BLaER1 treated with 17β-estradiol and CSF1 and Interleukin-3, amounts not matched to agents 10 nM and 100 nM (cell line): Measurements from ENCODE around the gene NTRK3.

ENCODE experiments used
- H3K27ac ChIP-seq, 11 experiments: shearing (Covaris generic); formaldehyde crosslinking; 2 replicates each; pipeline ENCODE4 v1.8.1; 2022
- H3K27me3 ChIP-seq, 11 experiments: shearing (Covaris generic); formaldehyde crosslinking; 2 replicates each; pipeline ENCODE4 v1.8.1; 2022
- H3K36me3 ChIP-seq, 11 experiments: shearing (Covaris generic); formaldehyde crosslinking; 2 replicates each; pipeline ENCODE4 v1.8.1; 2022
- H3K4me1 ChIP-seq, 10 experiments: shearing (Covaris generic); formaldehyde crosslinking; 2 replicates each; pipeline ENCODE4 v1.8.1; 2022
- H3K4me2 ChIP-seq, 11 experiments: shearing (Covaris generic); formaldehyde crosslinking; 2 replicates each; pipeline ENCODE4 v1.8.1; 2022
- H3K4me3 ChIP-seq, 10 experiments: shearing (Covaris generic); formaldehyde crosslinking; 2 replicates each; pipeline ENCODE4 v1.8.1; 2022
- H3K9ac ChIP-seq, 11 experiments: shearing (Covaris generic); formaldehyde crosslinking; 2 replicates each; pipeline ENCODE4 v1.8.1; 2022
- H3K9me3 ChIP-seq, 11 experiments: shearing (Covaris generic); formaldehyde crosslinking; replicated peaks in 1 of 11; 2 replicates each; pipeline ENCODE4 v1.8.1; 2022
- H4K20me1 ChIP-seq, 11 experiments: shearing (Covaris generic); formaldehyde crosslinking; 2 replicates each; pipeline ENCODE4 v1.8.1; 2022
- Cebpa-rat ChIP-seq, 11 experiments: shearing (Covaris generic); IDR thresholded peaks; 2 replicates each; pipeline ENCODE4 v1.8.1; 2022

NTRK3 gene

DNA sequence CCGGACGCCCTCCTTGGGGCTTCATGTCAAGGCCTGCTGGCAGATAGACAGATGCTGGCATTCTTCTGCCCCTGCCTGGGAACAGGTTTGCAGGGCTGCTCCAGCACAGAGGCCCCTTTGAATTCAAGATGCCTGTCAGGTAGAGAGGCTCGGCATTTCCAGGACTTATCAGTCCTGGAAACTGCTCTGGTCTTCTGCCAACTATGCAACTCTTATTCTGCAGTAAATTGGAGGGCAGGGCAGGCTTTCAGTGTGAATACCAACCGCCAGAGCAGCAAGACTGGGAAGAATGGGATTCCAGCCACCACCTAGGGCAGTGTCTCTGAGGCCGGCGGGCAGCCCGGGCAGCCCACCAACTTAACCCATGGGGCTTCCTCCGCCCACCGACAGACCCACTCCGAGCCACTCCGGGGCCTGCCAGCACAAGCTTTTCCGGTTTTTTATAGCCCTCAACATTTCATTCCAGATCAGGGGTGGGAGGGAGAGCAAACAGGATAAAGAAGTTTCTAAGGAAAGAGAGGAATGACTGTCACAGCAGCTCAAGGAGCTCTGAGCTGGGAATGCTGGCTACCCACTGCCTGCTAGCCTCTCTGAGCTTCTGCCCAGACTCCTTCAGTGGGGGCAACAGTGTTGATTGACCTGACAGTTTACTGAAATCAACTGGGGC is 140.9 kb downstream of the NTRK3 start:
- no peaks in the 10 kb centered on the region for H4K20me1 ChIP-seq
- no peak overlapping the region for H3K27ac ChIP-seq
- no peak overlapping the region for H3K4me3 ChIP-seq
- no peaks in the 10 kb centered on the region for H3K27me3 ChIP-seq
- no peaks in the 10 kb centered on the region for H3K36me3 ChIP-seq
- peaks cover 0 to 7% (median 0%) of the 10 kb centered on the region in 10 experiments; a peak in 2 of 20 replicates for H3K4me1 ChIP-seq
- no peak overlapping the region for H3K9ac ChIP-seq
- H3K4me2 ChIP-seq = no peak overlapping the region
- H3K9me3 ChIP-seq = no peaks in the 10 kb centered on the region
- TF ChIP-seq Cebpa-rat (IDR thresholded peaks at IDR 0.05) = no peak

DNA sequence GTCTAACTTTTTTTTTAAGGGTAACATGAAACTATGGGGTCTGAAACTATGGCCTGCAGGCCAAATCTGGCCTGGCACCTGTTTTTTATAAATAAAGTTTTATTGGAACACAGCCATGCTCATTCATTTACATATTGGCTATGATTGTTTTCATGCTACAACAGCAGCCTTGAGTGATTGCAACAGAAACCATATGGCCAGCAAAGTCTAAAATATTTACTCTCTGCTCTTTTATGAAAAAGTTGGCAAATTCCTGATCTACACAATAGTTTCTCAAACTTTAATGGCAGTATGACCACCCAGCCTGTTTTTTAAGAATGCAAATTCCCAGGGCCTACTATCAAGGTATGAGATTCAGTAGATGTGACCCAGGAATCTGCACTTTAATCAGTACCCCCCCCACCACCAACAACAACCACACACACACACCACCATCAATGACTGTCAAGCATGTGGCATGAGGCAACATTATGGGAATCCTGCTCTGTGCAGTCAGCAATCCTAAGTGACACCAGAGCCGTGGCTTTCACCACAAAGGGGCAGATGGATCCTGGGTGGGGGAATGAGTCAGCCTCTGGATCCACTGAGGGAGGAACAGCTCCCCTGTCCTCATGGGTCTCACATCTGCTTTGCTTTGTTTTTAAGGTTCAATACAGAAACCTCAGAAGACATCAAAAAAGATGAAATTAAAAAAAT is 142.8 kb downstream of the NTRK3 start:
- Histone ChIP-seq H3K27me3 (no peaks in the 10 kb centered on the region), H3K27ac (no peak overlapping the region), H4K20me1 (no peaks in the 10 kb centered on the region), H3K4me2 (no peak overlapping the region), H3K9me3 (no peaks in the 10 kb centered on the region), H3K36me3 (no peaks in the 10 kb centered on the region), H3K9ac (no peak overlapping the region), H3K4me3 (no peak overlapping the region), H3K4me1 (peaks cover 0 to 7% (median 0%) of the 10 kb centered on the region in 10 experiments; a peak in 2 of 20 replicates)
- no peak for TF ChIP-seq Cebpa-rat (IDR thresholded peaks at IDR 0.05)

DNA sequence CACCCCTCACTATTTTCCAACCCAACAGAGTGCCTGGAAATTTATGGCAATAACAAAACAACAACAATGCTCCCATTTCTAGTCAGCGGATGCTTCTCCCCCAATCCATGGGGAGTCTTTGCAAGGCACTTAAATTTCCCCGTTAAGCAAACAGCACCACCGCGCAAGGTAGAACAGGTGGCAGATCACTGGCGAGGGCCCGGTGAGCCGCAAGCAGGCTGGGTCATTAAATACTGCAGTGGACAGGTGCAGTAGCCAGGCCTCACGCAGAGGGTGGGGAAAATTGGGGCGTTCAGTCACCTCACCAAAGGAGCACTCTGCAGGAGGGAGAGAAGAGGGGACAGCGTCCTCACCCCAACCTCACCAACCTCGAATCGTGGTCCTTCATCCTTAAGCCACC is 147.5 kb downstream of the NTRK3 start:
- no peak overlapping the region for H3K9ac ChIP-seq
- H3K4me3 ChIP-seq = no peak overlapping the region
- H3K4me1 ChIP-seq = no peaks in the 10 kb centered on the region
- no peak overlapping the region for H3K4me2 ChIP-seq
- no peaks in the 10 kb centered on the region for H3K36me3 ChIP-seq
- no peaks in the 10 kb centered on the region for H3K27me3 ChIP-seq
- H4K20me1 ChIP-seq = no peaks in the 10 kb centered on the region
- no peak overlapping the region for H3K27ac ChIP-seq
- TF ChIP-seq Cebpa-rat (IDR thresholded peaks at IDR 0.05) = no peak
- no peaks in the 10 kb centered on the region for H3K9me3 ChIP-seq

DNA sequence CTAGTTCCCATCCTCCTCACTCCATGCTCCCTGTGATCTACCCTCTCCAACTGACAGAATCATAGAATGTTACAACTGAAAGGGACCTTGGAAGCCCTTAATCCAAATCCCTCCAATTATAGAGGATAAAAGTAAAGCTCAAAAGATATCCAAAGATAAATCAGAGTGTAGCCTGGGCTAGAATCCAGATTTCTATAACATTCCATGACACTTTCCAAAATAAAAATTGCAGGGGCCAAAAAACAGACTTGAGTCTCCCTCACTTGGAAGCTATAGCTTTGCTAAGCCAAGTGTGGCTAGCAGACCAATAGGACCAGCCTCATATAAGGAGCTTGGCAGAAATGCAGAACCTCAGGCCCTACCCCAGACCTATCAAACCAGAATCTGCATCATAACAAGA is 148.1 kb downstream of the NTRK3 start:
- no peak for TF ChIP-seq Cebpa-rat (IDR thresholded peaks at IDR 0.05)
- no peak overlapping the region for H3K4me3 ChIP-seq

DNA sequence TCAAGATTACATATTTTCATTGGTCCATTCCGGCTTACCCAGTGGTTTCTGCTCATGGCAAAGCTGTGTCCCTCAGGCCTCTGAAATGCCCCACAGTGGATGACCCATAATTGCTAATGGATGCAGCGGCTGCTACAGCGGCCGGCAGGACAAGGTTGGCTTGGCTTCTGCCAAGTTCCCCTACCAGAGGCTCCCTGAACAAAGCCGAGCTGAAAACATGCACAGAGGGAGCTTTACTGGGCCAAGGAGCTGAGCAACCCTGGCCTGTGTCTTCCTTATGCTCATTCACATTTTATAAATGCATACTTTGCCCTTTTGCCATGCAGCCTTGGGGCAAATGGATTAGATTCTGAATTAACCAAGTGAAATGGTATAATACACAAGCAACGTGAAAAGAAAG is 150.5 kb downstream of the NTRK3 start:
- Histone ChIP-seq H3K4me2 (no peak overlapping the region), H3K27me3 (no peaks in the 10 kb centered on the region), H3K9me3 (no peaks in the 10 kb centered on the region), H3K4me1 (no peaks in the 10 kb centered on the region), H4K20me1 (no peaks in the 10 kb centered on the region), H3K36me3 (no peaks in the 10 kb centered on the region), H3K9ac (no peak overlapping the region), H3K4me3 (no peak overlapping the region), H3K27ac (no peak overlapping the region)
- no peak for TF ChIP-seq Cebpa-rat (IDR thresholded peaks at IDR 0.05)

More for the DNA sequence above, 148.1 kb downstream of the NTRK3 start:
- no peaks in the 10 kb centered on the region for H4K20me1 ChIP-seq
- no peaks in the 10 kb centered on the region for H3K4me1 ChIP-seq
- H3K27ac ChIP-seq = no peak overlapping the region
- no peaks in the 10 kb centered on the region for H3K36me3 ChIP-seq
- H3K4me2 ChIP-seq = no peak overlapping the region
- no peaks in the 10 kb centered on the region for H3K9me3 ChIP-seq
- H3K27me3 ChIP-seq = no peaks in the 10 kb centered on the region
- H3K9ac ChIP-seq = no peak overlapping the region

DNA sequence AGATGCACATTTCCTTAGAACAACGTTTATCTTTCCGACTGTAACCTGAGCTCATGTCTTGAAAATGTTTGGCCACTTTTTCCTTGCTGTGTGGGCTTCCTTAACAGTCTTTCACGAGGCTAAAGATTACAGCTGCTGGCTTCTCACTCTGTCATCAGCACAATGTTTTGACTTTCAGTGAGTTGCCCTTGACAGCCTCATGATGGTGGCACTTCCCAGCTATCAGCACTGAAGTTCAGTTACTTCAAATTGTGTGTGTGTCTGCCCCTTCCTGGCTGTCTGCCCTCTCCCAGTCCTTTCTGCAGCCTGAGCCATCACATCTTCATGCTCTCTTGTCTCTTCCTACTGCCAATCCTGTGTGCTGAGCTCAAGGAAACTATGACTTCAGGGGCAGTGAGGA is 152.2 kb downstream of the NTRK3 start:
- no peaks in the 10 kb centered on the region for H3K36me3 ChIP-seq
- TF ChIP-seq Cebpa-rat (IDR thresholded peaks at IDR 0.05) = no peak
- no peak overlapping the region for H3K27ac ChIP-seq
- H4K20me1 ChIP-seq = no peaks in the 10 kb centered on the region
- H3K4me3 ChIP-seq = no peak overlapping the region
- H3K4me1 ChIP-seq = no peaks in the 10 kb centered on the region
- H3K27me3 ChIP-seq = no peaks in the 10 kb centered on the region
- H3K4me2 ChIP-seq = no peak overlapping the region
- H3K9ac ChIP-seq = no peak overlapping the region
- H3K9me3 ChIP-seq = no peaks in the 10 kb centered on the region

DNA sequence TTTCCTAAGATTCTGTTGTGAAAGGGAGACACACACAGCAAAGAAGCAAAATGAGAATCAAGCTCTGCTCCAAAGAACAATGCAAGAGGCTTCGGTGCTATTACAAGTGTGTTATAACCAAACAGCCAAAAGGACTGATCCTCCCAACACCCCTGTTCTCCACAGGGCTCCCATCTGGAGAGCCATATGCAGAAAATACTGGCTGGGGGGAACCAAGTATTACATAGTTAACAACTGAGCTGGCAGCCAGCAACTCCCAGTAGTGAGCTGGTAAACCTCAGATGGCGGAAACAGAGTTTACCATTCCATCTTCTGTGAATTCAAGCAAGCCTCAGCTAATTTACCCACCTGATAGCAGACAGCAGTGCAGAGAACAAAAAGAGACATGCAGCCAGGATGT is 156.4 kb downstream of the NTRK3 start:
- TF ChIP-seq Cebpa-rat (IDR thresholded peaks at IDR 0.05) = no peak

DNA sequence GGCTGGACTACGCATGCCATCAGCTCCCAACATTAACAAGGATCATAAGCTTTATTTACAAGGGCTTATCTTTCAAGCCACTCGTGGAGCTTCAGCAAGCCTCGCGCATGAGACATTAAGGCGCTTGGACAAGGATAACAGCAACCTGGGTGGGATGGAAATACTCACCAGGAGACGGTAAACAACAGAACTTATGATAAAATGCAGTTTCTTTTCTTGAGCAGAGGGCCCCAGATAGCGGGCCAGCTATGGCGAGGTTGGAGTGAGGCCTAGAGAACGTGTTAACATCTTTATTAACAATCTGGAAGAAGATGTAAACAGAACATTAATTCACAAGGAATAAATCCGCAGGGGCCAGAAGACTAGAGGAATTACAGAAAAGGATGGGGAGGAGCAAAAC is 158.2 kb downstream of the NTRK3 start:
- H3K27me3 ChIP-seq = no peaks in the 10 kb centered on the region
- no peaks in the 10 kb centered on the region for H3K9me3 ChIP-seq
- H3K4me3 ChIP-seq = no peak overlapping the region
- no peak overlapping the region for H3K9ac ChIP-seq
- no peak for TF ChIP-seq Cebpa-rat (IDR thresholded peaks at IDR 0.05)
- H3K4me1 ChIP-seq = no peaks in the 10 kb centered on the region
- H3K36me3 ChIP-seq = no peaks in the 10 kb centered on the region
- H4K20me1 ChIP-seq = no peaks in the 10 kb centered on the region
- H3K4me2 ChIP-seq = no peak overlapping the region
- H3K27ac ChIP-seq = no peak overlapping the region

More for the DNA sequence above, 156.4 kb downstream of the NTRK3 start:
- no peaks in the 10 kb centered on the region for H3K4me1 ChIP-seq
- no peak overlapping the region for H3K4me3 ChIP-seq
- no peak overlapping the region for H3K4me2 ChIP-seq
- H3K9ac ChIP-seq = no peak overlapping the region
- no peak overlapping the region for H3K27ac ChIP-seq
- no peaks in the 10 kb centered on the region for H3K27me3 ChIP-seq
- H4K20me1 ChIP-seq = no peaks in the 10 kb centered on the region
- H3K9me3 ChIP-seq = no peaks in the 10 kb centered on the region
- no peaks in the 10 kb centered on the region for H3K36me3 ChIP-seq

DNA sequence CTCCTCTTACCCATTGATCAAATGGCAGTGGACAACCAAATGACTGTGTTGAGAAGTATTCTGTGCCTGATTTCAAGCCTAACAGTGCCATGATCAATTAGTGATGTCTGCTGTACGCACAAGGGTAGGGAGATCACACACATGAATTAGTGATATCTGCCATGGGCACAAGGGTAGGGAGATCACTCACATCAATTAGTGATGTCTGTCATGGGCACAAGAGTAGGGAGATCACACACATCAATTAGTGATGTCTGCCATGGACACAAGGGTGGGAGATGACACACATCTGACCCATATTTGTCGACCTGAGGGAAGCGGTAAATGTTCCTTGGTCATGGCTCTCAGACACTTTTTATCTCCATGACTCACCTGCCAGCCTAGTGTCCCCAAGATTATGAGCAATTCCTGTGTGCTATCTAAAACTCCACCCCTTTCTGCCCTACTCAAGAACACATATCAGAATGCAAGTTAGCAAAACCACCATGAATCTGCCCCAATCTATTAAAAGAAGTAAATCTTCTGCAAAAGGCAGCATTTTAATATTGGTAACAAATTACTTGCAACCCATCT is 165.0 kb downstream of the NTRK3 start:
- no peaks in the 10 kb centered on the region for H3K36me3 ChIP-seq
- H3K4me2 ChIP-seq = no peak overlapping the region
- no peak overlapping the region for H3K9ac ChIP-seq
- H3K9me3 ChIP-seq = peaks cover 0 to 6% (median 0%) of the 10 kb centered on the region in 11 experiments; a peak in 1 of 22 replicates
- H4K20me1 ChIP-seq = no peaks in the 10 kb centered on the region
- TF ChIP-seq Cebpa-rat (IDR thresholded peaks at IDR 0.05) = no peak
- H3K4me1 ChIP-seq = no peaks in the 10 kb centered on the region
- no peaks in the 10 kb centered on the region for H3K27me3 ChIP-seq
- no peak overlapping the region for H3K27ac ChIP-seq
- H3K4me3 ChIP-seq = no peak overlapping the region
